B cell (primary cell): Measurements from ENCODE around the gene CAP2. TPM values are rescaled to one million over a fixed set of nuclear protein-coding genes. Genes with fewer than 3 reads are reported as not detected.

Source experiments
- ATAC-seq: fragments of 200-7000 bp; cut with Tn5 transposase; one replicate; pipeline ENCODE4 v1.10.0; 2021; ENCODE audit warnings: low read depth, mild to moderate bottlenecking, moderate number of reproducible peaks, moderate library complexity
- CTCF ChIA-PET: fragments of 350-600 bp; sonication (Branson Sonifier 250); formaldehyde crosslinking; loops from one replicate; lab custom pipeline; 2021; ENCODE audit warnings: antibody characterized with exemption, inconsistent platforms; lab: Charles Lee
- POLR2A ChIA-PET: fragments of 350-600 bp; sonication (Branson Sonifier 250); formaldehyde crosslinking; loops from one replicate; lab custom pipeline; 2021; ENCODE audit warnings: antibody characterized with exemption; lab: Charles Lee
- DNase-seq: peaks from one replicate; pipeline ENCODE4 v3.0.0; 2013
- H2AFZ ChIP-seq: 2 replicates; pipeline ENCODE4 v1.6.1; 2012; ENCODE audit warnings: mild to moderate bottlenecking, low read depth, low read length; ENCODE audit not compliant: insufficient read depth, poor library complexity, severe bottlenecking
- H3K27ac ChIP-seq, 2 donors: 1 replicate in 1 of 2; 2 replicates in 1 of 2; pipeline ENCODE4 v1.5.1; 2012 to 2013; ENCODE audit warnings: low read length in 2 of 2, mild to moderate bottlenecking in 2 of 2, moderate library complexity in 1 of 2
- H3K27me3 ChIP-seq, 4 experiments: fragments of 200-600 bp in 1 of 4; sonication (generic) in 1 of 4; replicated peaks in 1 of 4; 1 replicate in 2 of 4; 2 replicates in 2 of 4; pipeline versions ENCODE4 v1.6.1 to v1.7.0; 2013 to 2016; ENCODE audit warnings: low read length in 3 of 4, mild to moderate bottlenecking in 2 of 4, mixed read lengths in 1 of 4, moderate library complexity in 1 of 4; ENCODE audit not compliant: insufficient read depth in 4 of 4, control insufficient read depth in 3 of 4; ENCODE audit errors: control extremely low read depth in 1 of 4
- H3K36me3 ChIP-seq, 2 experiments: replicated peaks in 1 of 2; 1 replicate in 1 of 2; 2 replicates in 1 of 2; pipeline versions ENCODE4 v1.6.1 to v1.7.1; 2013; ENCODE audit warnings: low read length in 1 of 2; ENCODE audit not compliant: insufficient read depth in 2 of 2, control insufficient read depth in 1 of 2; ENCODE audit errors: control extremely low read depth in 1 of 2, extremely low read depth in 1 of 2
- H3K4me1 ChIP-seq, 2 donors: fragments of 200-600 bp in 1 of 2; sonication (generic) in 1 of 2; 1 replicate in 1 of 2; 2 replicates in 1 of 2; pipeline versions ENCODE4 v1.5.1 to v1.6.1; 2013 to 2017; ENCODE audit warnings: low read length in 2 of 2; ENCODE audit not compliant: control insufficient read depth in 2 of 2, insufficient read depth in 2 of 2
- H3K4me2 ChIP-seq: replicated peaks from 2 replicates; pipeline ENCODE3; 2012; ENCODE audit warnings: mild to moderate bottlenecking, low read depth, low read length; ENCODE audit not compliant: poor library complexity, severe bottlenecking
- H3K4me3 ChIP-seq, 5 experiments: fragments of 200-600 bp in 1 of 5; sonication (generic) in 1 of 5; 1 replicate in 3 of 5; 2 replicates in 2 of 5; pipeline versions ENCODE4 v1.5.1 to v1.7.0; 2011 to 2016; ENCODE audit warnings: low read length in 4 of 5, mild to moderate bottlenecking in 4 of 5, low read depth in 2 of 5, control low read depth in 1 of 5, moderate library complexity in 1 of 5; ENCODE audit not compliant: insufficient read depth in 1 of 5; ENCODE audit errors: control extremely low read depth in 1 of 5, extremely low read depth in 1 of 5
- H3K79me2 ChIP-seq: fragments of 200-600 bp; sonication (generic); one replicate; pipeline ENCODE4 v1.6.0; 2016; ENCODE audit warnings: low read length; ENCODE audit not compliant: control insufficient read depth, insufficient read depth
- H3K9ac ChIP-seq: fragments of 200-600 bp; sonication (generic); 2 replicates; pipeline ENCODE4 v1.6.1; 2017; ENCODE audit warnings: mild to moderate bottlenecking, low read length, moderate library complexity
- H3K9me3 ChIP-seq, 3 donors: one replicate each; pipeline versions ENCODE4 v1.6.1 to v1.7.1; 2013; ENCODE audit warnings: low read length in 2 of 3; ENCODE audit not compliant: control insufficient read depth in 2 of 3, insufficient read depth in 1 of 3; ENCODE audit errors: control extremely low read depth in 1 of 3
- H4K20me1 ChIP-seq: 2 replicates; pipeline ENCODE4 v1.6.0; 2012; ENCODE audit warnings: mild to moderate bottlenecking, low read length; ENCODE audit not compliant: insufficient read depth, control insufficient read depth, poor library complexity, severe bottlenecking
- H3K27ac Mint-ChIP-seq: one replicate; pipeline ENCODE4 v1.8.0; 2021; ENCODE audit warnings: mixed read lengths
- H3K27me3 Mint-ChIP-seq: one replicate; pipeline ENCODE4 v1.8.0; 2021; ENCODE audit warnings: mixed read lengths
- H3K4me1 Mint-ChIP-seq: one replicate; pipeline ENCODE4 v1.8.0; 2021; ENCODE audit warnings: mixed read lengths
- H3K4me3 Mint-ChIP-seq: one replicate; pipeline ENCODE4 v1.8.0; 2021; ENCODE audit warnings: mixed read lengths
- H3K9me3 Mint-ChIP-seq: one replicate; pipeline ENCODE4 v1.8.0; 2022; ENCODE audit warnings: mixed read lengths; ENCODE audit not compliant: insufficient read depth
- EZH2 ChIP-seq: IDR thresholded peaks from 2 replicates; pipeline ENCODE4 v1.6.1; 2012; ENCODE audit warnings: borderline replicate concordance, low read depth, mild to moderate bottlenecking, moderate library complexity, low read length; ENCODE audit not compliant: insufficient read depth, poor library complexity, severe bottlenecking
- WGBS: methylation state at CpG from one replicate; pipeline ENCODE4 v1.1.5; 2013; ENCODE audit warnings: missing lambda C conversion rate; ENCODE audit not compliant: insufficient coverage; 5-methylcytosine and 5-hydroxymethylcytosine counted together
- intact Hi-C: fragments of 100-400 bp; cut with micrococcal nuclease; formaldehyde crosslinking; loops from one replicate; pipeline ENCODE4 v1.10.0; 2022
- polyA plus RNA-seq: library from polyadenylated mRNA; depleted of rRNA; stranded (reverse); fragments of >200 nt; gene quantifications from 2 replicates; pipeline ENCODE4 v1.2.3, GENCODE V29; 2012
- total RNA-seq, 2 donors: library from RNA; stranded (reverse); fragments of 120-200 nt in 1 of 2; gene quantifications; 1 replicate in 1 of 2; 2 replicates in 1 of 2; pipeline versions ENCODE4 v1.2.3 to v1.2.4, GENCODE V29; 2013 to 2022
- TF ChIP-seq, protein P1 (sequence below): fragments of 200-600 bp; IDR thresholded peaks from one replicate; pipeline ENCODE4 v1.8.0; 2022; ENCODE audit warnings: antibody characterized with exemption, mild to moderate bottlenecking

The CAP2 gene
- total and polyA plus RNA-seq, 2 donors (not counting 1 experiment from before 2014, with no cell fraction given): not detected

- no CpG with 5 or more reads among the region's 2 CpGs for WGBS
- no peak for ATAC-seq
Observed at GRCh38 chr6:17472653-17473183, 79.3 kb downstream of the CAP2 start.

GRCh38 chr6:17473554-17473953, 80.2 kb downstream of the CAP2 start:
- POLR2A ChIA-PET: no interaction called here
- no peak overlapping the region for H3K4me3 ChIP-seq
- 67% methylated on average over 1 of the region's 2 CpGs for WGBS

More at GRCh38 chr6:17472653-17473183, 79.3 kb downstream of the CAP2 start:
- Histone ChIP-seq H3K9ac (no peak overlapping the region), H3K79me2 (no peaks in the 10 kb centered on the region), H3K27ac (no peak overlapping the region), H2AFZ (no peak overlapping the region), H3K27me3 (no peaks in the 10 kb centered on the region), H3K4me1 (no peaks in the 10 kb centered on the region), H3K4me3 (no peak overlapping the region), H3K36me3 (no peaks in the 10 kb centered on the region), H4K20me1 (no peaks in the 10 kb centered on the region), H3K4me2 (no peak overlapping the region), H3K9me3 (no peaks in the 10 kb centered on the region)
- intact Hi-C loops: no loop called here
- no peak for DNase-seq
- H3K4me1 Mint-ChIP-seq: no peaks in the 10 kb centered on the region
- no peaks in the 10 kb centered on the region for H3K9me3 Mint-ChIP-seq
- peaks cover 14% of the 10 kb centered on the region for H3K27me3 Mint-ChIP-seq
- no peak overlapping the region for H3K27ac Mint-ChIP-seq
- no peak for TF ChIP-seq EZH2
- TF ChIP-seq, protein P1, sequence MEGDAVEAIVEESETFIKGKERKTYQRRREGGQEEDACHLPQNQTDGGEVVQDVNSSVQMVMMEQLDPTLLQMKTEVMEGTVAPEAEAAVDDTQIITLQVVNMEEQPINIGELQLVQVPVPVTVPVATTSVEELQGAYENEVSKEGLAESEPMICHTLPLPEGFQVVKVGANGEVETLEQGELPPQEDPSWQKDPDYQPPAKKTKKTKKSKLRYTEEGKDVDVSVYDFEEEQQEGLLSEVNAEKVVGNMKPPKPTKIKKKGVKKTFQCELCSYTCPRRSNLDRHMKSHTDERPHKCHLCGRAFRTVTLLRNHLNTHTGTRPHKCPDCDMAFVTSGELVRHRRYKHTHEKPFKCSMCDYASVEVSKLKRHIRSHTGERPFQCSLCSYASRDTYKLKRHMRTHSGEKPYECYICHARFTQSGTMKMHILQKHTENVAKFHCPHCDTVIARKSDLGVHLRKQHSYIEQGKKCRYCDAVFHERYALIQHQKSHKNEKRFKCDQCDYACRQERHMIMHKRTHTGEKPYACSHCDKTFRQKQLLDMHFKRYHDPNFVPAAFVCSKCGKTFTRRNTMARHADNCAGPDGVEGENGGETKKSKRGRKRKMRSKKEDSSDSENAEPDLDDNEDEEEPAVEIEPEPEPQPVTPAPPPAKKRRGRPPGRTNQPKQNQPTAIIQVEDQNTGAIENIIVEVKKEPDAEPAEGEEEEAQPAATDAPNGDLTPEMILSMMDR: no peak
- H3K4me3 Mint-ChIP-seq: no peak overlapping the region
- ChIA-PET POLR2A (no interaction called here), CTCF (no interaction called here)

More at GRCh38 chr6:17473554-17473953, 80.2 kb downstream of the CAP2 start:
- TF ChIP-seq, protein P1: no peak
- no peak for TF ChIP-seq EZH2
- Histone ChIP-seq H3K4me1 (no peaks in the 10 kb centered on the region), H3K9me3 (no peaks in the 10 kb centered on the region), H4K20me1 (no peaks in the 10 kb centered on the region), H3K9ac (no peak overlapping the region), H3K4me2 (no peak overlapping the region), H3K27ac (no peak overlapping the region), H3K79me2 (no peaks in the 10 kb centered on the region), H3K27me3 (no peaks in the 10 kb centered on the region), H2AFZ (no peak overlapping the region), H3K36me3 (no peaks in the 10 kb centered on the region)
- Mint-ChIP-seq H3K27me3 (peaks cover 14% of the 10 kb centered on the region), H3K4me3 (no peak overlapping the region), H3K27ac (no peak overlapping the region), H3K9me3 (no peaks in the 10 kb centered on the region), H3K4me1 (no peaks in the 10 kb centered on the region)
- CTCF ChIA-PET: no interaction called here
- intact Hi-C loops: no loop called here
- ATAC-seq (no peak), DNase-seq (no peak)
